ENCODE data around the gene PTPRN2.

PTPRN2 gene

GRCh38 chr7:158568974-158569857 lies 18.4 kb downstream of the PTPRN2 start:
- H3K4me3 ChIP-seq (ENCODE audit: low read depth, low read length) = no peak overlapping the region

GRCh38 chr7:158567153-158567603 lies 20.4 kb downstream of the PTPRN2 start:
- TF ChIP-seq CTCF (IDR thresholded peaks at IDR 0.05; ENCODE audit: borderline replicate concordance, insufficient read depth, low read depth, low read length) = no peak
- H3K4me3 ChIP-seq (ENCODE audit: low read depth, low read length) = no peak overlapping the region

More at GRCh38 chr7:158568974-158569857, 18.4 kb downstream of the PTPRN2 start:
- no peak for TF ChIP-seq CTCF (IDR thresholded peaks at IDR 0.05; ENCODE audit: borderline replicate concordance, insufficient read depth, low read depth, low read length)

- no peak for TF ChIP-seq CTCF (IDR thresholded peaks at IDR 0.05; ENCODE audit: borderline replicate concordance, insufficient read depth, low read depth, low read length)
- H3K4me3 ChIP-seq (ENCODE audit: low read depth, low read length) = no peak overlapping the region
These were observed 23.0 kb downstream of the PTPRN2 start for GRCh38 chr7:158564663-158565035.

- no peak for TF ChIP-seq CTCF (IDR thresholded peaks at IDR 0.05; ENCODE audit: borderline replicate concordance, insufficient read depth, low read depth, low read length)
- H3K4me3 ChIP-seq (ENCODE audit: low read depth, low read length) = no peak overlapping the region
These were observed 23.5 kb downstream of the PTPRN2 start for GRCh38 chr7:158563911-158564662.

GRCh38 chr7:158563051-158563450 lies 24.6 kb downstream of the PTPRN2 start:
- no peak overlapping the region for H3K4me3 ChIP-seq (ENCODE audit: low read depth, low read length)
- TF ChIP-seq CTCF (IDR thresholded peaks at IDR 0.05; ENCODE audit: borderline replicate concordance, insufficient read depth, low read depth, low read length) = no peak

GRCh38 chr7:158562517-158562916 lies 25.1 kb downstream of the PTPRN2 start:
- no peak overlapping the region for H3K4me3 ChIP-seq (ENCODE audit: low read depth, low read length)
- no peak for TF ChIP-seq CTCF (IDR thresholded peaks at IDR 0.05; ENCODE audit: borderline replicate concordance, insufficient read depth, low read depth, low read length)
